OCI-LY3 (cell line): ENCODE data around the gene ALDOC.

Experiments
- EZH2phosphoT487 ChIP-seq: fragments of 200-600 bp; shearing (Covaris generic); IDR thresholded peaks from 2 replicates; pipeline ENCODE4 v1.6.1; 2018; ENCODE audit warnings: antibody characterized with exemption, mixed run types, low read depth
- TF ChIP-seq, protein P1 (sequence below): fragments of 200-600, 300-600 bp; sonication (generic); IDR thresholded peaks from 2 replicates; pipeline ENCODE4 v1.5.1; 2014; ENCODE audit warnings: antibody characterized with exemption, low read length, low read depth

DNA sequence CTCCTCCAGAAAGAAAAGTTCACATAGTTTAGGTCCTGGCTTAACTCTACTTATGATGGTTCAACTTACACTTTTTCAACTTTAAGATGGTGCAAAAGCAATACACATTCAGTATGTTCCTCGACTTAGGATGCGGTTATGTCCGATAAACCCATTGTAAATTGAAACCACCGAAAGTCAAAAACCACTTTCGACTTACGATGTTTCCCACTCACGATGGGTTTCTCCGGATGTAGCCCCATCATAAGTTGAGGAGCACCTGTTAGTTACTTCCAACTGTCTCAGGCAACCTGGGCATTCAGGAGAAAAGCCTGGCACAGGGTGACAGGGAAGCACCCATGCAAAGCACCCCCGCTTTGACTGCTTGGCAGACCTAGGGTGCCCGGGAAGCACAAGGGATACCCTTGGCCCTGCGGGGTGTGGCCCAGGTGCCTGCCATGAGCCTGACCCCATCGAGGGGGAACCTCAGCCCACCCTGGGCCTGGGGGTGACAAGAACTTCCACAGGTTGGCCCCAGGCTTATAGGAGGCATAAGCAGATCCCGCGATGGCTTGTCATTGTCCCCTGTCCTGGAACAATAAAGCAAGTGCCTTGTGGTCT, 38.3 kb downstream of the ALDOC start:
- TF ChIP-seq, protein P1, sequence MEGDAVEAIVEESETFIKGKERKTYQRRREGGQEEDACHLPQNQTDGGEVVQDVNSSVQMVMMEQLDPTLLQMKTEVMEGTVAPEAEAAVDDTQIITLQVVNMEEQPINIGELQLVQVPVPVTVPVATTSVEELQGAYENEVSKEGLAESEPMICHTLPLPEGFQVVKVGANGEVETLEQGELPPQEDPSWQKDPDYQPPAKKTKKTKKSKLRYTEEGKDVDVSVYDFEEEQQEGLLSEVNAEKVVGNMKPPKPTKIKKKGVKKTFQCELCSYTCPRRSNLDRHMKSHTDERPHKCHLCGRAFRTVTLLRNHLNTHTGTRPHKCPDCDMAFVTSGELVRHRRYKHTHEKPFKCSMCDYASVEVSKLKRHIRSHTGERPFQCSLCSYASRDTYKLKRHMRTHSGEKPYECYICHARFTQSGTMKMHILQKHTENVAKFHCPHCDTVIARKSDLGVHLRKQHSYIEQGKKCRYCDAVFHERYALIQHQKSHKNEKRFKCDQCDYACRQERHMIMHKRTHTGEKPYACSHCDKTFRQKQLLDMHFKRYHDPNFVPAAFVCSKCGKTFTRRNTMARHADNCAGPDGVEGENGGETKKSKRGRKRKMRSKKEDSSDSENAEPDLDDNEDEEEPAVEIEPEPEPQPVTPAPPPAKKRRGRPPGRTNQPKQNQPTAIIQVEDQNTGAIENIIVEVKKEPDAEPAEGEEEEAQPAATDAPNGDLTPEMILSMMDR = no peak
- TF ChIP-seq EZH2phosphoT487 = no peak
